Measurements from ENCODE around the gene ATG16L2.
"Not testable (repeated sequence)": the region's sequence is repeated elsewhere in the genome, so short reads cannot be mapped to it uniquely, and the experiment has no call there.

ATG16L2 gene

DNA sequence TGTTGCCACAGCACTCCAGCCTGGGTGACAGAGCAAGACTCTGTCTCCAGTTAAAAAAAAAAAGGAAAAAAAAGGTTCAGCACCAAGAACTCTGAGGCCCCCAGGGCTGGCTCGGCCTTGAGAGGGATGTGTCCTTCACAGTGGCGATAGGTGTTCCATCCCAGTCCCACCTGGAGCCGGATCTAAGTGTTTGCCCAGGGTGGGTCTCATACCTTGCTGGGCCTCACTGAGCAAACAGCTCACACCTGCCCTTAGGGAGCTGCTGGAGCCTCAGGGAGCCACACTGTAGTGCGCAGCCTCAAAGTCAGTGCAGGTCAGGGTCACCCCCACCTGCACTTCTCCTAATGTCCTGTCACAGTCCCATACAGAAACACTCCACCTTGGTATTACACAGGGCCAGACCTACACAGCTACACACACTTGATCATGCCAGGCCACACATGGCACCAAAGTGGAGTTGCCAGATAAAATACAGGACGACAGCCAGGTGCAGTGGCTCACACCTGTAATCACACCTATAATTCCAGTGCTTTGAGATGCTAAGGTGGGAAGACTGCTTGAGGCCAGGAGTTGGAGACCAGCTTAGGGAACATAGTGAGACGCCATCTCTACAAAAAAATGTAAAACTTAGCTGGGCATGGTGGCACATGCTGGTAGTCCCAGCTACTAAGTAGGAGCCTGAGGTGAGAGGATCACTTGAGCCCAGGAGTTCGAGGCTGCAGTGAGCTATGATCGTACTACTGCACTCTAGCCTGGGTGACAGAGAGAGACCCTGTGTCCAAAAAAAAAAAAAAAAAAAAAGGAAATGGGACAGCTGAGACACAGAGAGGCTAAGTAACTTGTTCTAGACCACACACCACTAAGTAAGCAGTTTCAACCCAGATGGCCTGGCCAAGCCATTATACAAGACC lies 27.7 kb upstream of the ATG16L2 start:
- Histone ChIP-seq H3K27me3 (ENCODE audit: insufficient read depth, insufficient read length) (no peaks in the 10 kb centered on the region), H3K4me1 (ENCODE audit: insufficient read depth, insufficient read length) (peaks cover 18% of the 10 kb centered on the region), H3K9me3 (ENCODE audit: insufficient read depth, low read length) (no peaks in the 10 kb centered on the region), H3K9ac (ENCODE audit: insufficient read length, low read depth) (no peak overlapping the region), H3K4me3 (ENCODE audit: insufficient read length, low read depth) (no peak overlapping the region), H3K36me3 (ENCODE audit: insufficient read depth, insufficient read length, low read length) (no peaks in the 10 kb centered on the region)
- no peak for DNase-seq (ENCODE audit: low read depth, low spot score)
- TF ChIP-seq ZNF274 (IDR thresholded peaks at IDR 0.05; ENCODE audit: low read depth, low read length): no peak
- no peak for TF ChIP-seq SUZ12 (IDR thresholded peaks at IDR 0.05; ENCODE audit: extremely low read depth, insufficient read depth, insufficient read length)
- TF ChIP-seq YY1 (IDR thresholded peaks at IDR 0.05; ENCODE audit: insufficient read depth, insufficient read length): no peak

- Histone ChIP-seq H3K9ac (ENCODE audit: insufficient read length, low read depth) (no peak overlapping the region), H3K36me3 (ENCODE audit: insufficient read depth, insufficient read length, low read length) (no peaks in the 10 kb centered on the region), H3K27me3 (ENCODE audit: insufficient read depth, insufficient read length) (no peaks in the 10 kb centered on the region), H3K4me1 (ENCODE audit: insufficient read depth, insufficient read length) (peaks cover 15% of the 10 kb centered on the region), H3K4me3 (ENCODE audit: insufficient read length, low read depth) (no peak overlapping the region), H3K9me3 (ENCODE audit: insufficient read depth, low read length) (no peaks in the 10 kb centered on the region)
- TF ChIP-seq YY1 (IDR thresholded peaks at IDR 0.05; ENCODE audit: insufficient read depth, insufficient read length): no peak
- TF ChIP-seq ZNF274 (IDR thresholded peaks at IDR 0.05; ENCODE audit: low read depth, low read length): no peak
- no peak for TF ChIP-seq SUZ12 (IDR thresholded peaks at IDR 0.05; ENCODE audit: extremely low read depth, insufficient read depth, insufficient read length)
- DNase-seq (ENCODE audit: low read depth, low spot score): no peak
These were observed 26.8 kb upstream of the ATG16L2 start for GRCh38 chr11:72787216-72788104.

GRCh38 chr11:72788241-72788640 lies 26.0 kb upstream of the ATG16L2 start:
- H3K9ac ChIP-seq (ENCODE audit: insufficient read length, low read depth): no peak overlapping the region

DNA sequence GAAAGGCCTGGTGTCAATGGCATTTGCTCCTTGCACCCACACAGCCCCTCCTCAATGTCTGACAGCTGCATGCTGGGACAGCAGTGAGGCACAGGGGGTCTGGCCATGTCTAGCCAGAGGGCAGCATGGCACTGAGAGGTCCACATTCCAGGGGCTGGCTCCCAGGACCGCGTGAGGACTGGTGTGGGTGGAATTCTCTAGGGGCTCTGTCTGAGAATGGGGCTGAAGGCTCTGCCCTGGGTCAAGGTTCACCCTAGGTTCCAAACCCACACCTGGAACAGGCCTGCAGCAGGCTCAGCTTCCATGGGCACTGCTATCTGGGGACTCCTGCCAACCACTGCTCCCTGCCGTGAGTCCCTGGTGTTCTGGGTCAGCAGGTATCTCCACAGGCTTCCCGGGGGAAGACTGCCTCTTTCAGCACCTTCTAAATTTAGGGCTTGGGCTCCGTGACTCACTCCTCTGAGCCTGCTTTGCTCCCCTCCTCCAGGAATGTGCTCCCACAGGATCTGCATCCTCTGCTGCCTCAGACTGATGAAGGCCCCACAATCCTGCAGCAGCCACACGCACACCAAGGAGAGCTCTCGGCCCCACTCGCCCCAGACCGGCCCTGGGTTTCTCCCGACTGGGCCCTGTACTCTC lies 24.6 kb upstream of the ATG16L2 start:
- Histone ChIP-seq H3K4me3 (ENCODE audit: insufficient read length, low read depth) (no peak overlapping the region), H3K4me1 (ENCODE audit: insufficient read depth, insufficient read length) (peaks cover 13% of the 10 kb centered on the region), H3K9me3 (ENCODE audit: insufficient read depth, low read length) (no peaks in the 10 kb centered on the region), H3K9ac (ENCODE audit: insufficient read length, low read depth) (peak overlapping the region; percentile 10), H3K36me3 (ENCODE audit: insufficient read depth, insufficient read length, low read length) (no peaks in the 10 kb centered on the region), H3K27me3 (ENCODE audit: insufficient read depth, insufficient read length) (no peaks in the 10 kb centered on the region)
- TF ChIP-seq YY1 (IDR thresholded peaks at IDR 0.05; ENCODE audit: insufficient read depth, insufficient read length) (no peak), SUZ12 (IDR thresholded peaks at IDR 0.05; ENCODE audit: extremely low read depth, insufficient read depth, insufficient read length) (no peak), ZNF274 (IDR thresholded peaks at IDR 0.05; ENCODE audit: low read depth, low read length) (no peak)
- no peak for DNase-seq (ENCODE audit: low read depth, low spot score)

More at GRCh38 chr11:72788241-72788640, 26.0 kb upstream of the ATG16L2 start:
- H3K27me3 ChIP-seq (ENCODE audit: insufficient read depth, insufficient read length): no peaks in the 10 kb centered on the region
- H3K4me1 ChIP-seq (ENCODE audit: insufficient read depth, insufficient read length): peaks cover 14% of the 10 kb centered on the region
- no peaks in the 10 kb centered on the region for H3K36me3 ChIP-seq (ENCODE audit: insufficient read depth, insufficient read length, low read length)
- no peak overlapping the region for H3K4me3 ChIP-seq (ENCODE audit: insufficient read length, low read depth)
- no peak for TF ChIP-seq ZNF274 (IDR thresholded peaks at IDR 0.05; ENCODE audit: low read depth, low read length)
- TF ChIP-seq SUZ12 (IDR thresholded peaks at IDR 0.05; ENCODE audit: extremely low read depth, insufficient read depth, insufficient read length): no peak
- no peak for TF ChIP-seq YY1 (IDR thresholded peaks at IDR 0.05; ENCODE audit: insufficient read depth, insufficient read length)
- H3K9me3 ChIP-seq (ENCODE audit: insufficient read depth, low read length): no peaks in the 10 kb centered on the region
- no peak for DNase-seq (ENCODE audit: low read depth, low spot score)

DNA sequence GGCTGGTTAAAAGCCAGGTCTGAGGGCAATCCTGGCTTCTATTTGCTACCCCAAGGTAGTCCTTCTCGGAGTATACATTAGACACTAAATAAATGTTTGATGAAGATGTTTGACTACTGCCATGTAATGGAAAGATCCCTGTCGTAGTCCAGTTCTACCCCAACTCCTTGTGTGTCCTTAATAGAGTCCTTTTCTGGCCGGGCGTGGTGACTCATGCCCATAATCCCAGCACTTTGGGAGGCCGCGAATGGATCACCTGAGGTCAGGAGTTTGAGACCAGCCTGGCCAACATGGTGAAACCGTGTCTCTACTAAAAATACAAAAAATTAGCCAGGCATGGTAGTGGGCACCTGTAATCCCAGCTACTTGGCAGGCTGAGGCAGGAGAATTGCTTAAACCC lies 23.0 kb upstream of the ATG16L2 start:
- H3K4me3 ChIP-seq (ENCODE audit: insufficient read length, low read depth): not testable (repeated sequence)
- H3K4me1 ChIP-seq (ENCODE audit: insufficient read depth, insufficient read length): peaks cover 12% of the 10 kb centered on the region

GRCh38 chr11:72792437-72793021 lies 21.7 kb upstream of the ATG16L2 start:
- Histone ChIP-seq H3K36me3 (ENCODE audit: insufficient read depth, insufficient read length, low read length) (no peaks in the 10 kb centered on the region), H3K4me3 (ENCODE audit: insufficient read length, low read depth) (no peak overlapping the region), H3K27me3 (ENCODE audit: insufficient read depth, insufficient read length) (no peaks in the 10 kb centered on the region), H3K4me1 (ENCODE audit: insufficient read depth, insufficient read length) (peaks cover 11% of the 10 kb centered on the region), H3K9ac (ENCODE audit: insufficient read length, low read depth) (no peak overlapping the region), H3K9me3 (ENCODE audit: insufficient read depth, low read length) (no peaks in the 10 kb centered on the region)
- TF ChIP-seq ZNF274 (IDR thresholded peaks at IDR 0.05; ENCODE audit: low read depth, low read length) (no peak), YY1 (IDR thresholded peaks at IDR 0.05; ENCODE audit: insufficient read depth, insufficient read length) (no peak), SUZ12 (IDR thresholded peaks at IDR 0.05; ENCODE audit: extremely low read depth, insufficient read depth, insufficient read length) (no peak)
- DNase-seq (ENCODE audit: low read depth, low spot score): no peak

More for the DNA sequence above, 23.0 kb upstream of the ATG16L2 start:
- DNase-seq (ENCODE audit: low read depth, low spot score); H3K9ac ChIP-seq (ENCODE audit: insufficient read length, low read depth); H3K27me3 ChIP-seq (ENCODE audit: insufficient read depth, insufficient read length); H3K36me3 ChIP-seq (ENCODE audit: insufficient read depth, insufficient read length, low read length); H3K9me3 ChIP-seq (ENCODE audit: insufficient read depth, low read length): not testable (repeated sequence)
